Heart right ventricle (tissue), 16 donors: ENCODE measurements around the gene OR10H4. TPM values are rescaled to one million over a fixed set of nuclear protein-coding genes. Genes with fewer than 3 reads are reported as not detected.
A peak's percentile ranks its signal among the peaks of the same experiment; 100 is the strongest.

ENCODE experiments used
- ATAC-seq, 8 donors: fragments of 200-7000 bp; cut with Tn5 transposase; one replicate each; pipeline ENCODE4 v1.9.1; 2020; ENCODE audit warnings: mild to moderate bottlenecking in 8 of 8, moderate library complexity in 8 of 8, moderate number of reproducible peaks in 1 of 8
- DNase-seq, 2 donors: peaks; one replicate each; pipeline ENCODE4 v3.0.0-alpha.2; 2020
- H3K27ac ChIP-seq, 10 donors: fragments of 200-600 bp; sonication (generic) in 2 of 10; one replicate each; pipeline versions ENCODE4 v1.5.0 to v1.8.0; 2020 to 2022; ENCODE audit warnings: mild to moderate bottlenecking in 3 of 10
- H3K27me3 ChIP-seq, 7 donors: fragments of 200-600 bp; one replicate each; pipeline ENCODE4 v1.8.0; 2021 to 2022; ENCODE audit warnings: mild to moderate bottlenecking in 2 of 7
- H3K36me3 ChIP-seq, 9 donors: fragments of 200-600 bp; sonication (generic) in 1 of 9; one replicate each; pipeline versions ENCODE4 v1.5.0 to v1.8.0; 2020 to 2022; ENCODE audit warnings: mild to moderate bottlenecking in 2 of 9
- H3K4me1 ChIP-seq, 9 donors: fragments of 200-600 bp; sonication (generic) in 1 of 9; one replicate each; pipeline versions ENCODE4 v1.5.0 to v1.8.0; 2020 to 2022; ENCODE audit warnings: mild to moderate bottlenecking in 4 of 9
- H3K4me3 ChIP-seq, 10 donors: fragments of 200-600 bp; sonication (generic) in 2 of 10; one replicate each; pipeline versions ENCODE4 v1.5.0 to v1.8.0; 2020 to 2022; ENCODE audit warnings: mild to moderate bottlenecking in 7 of 10, moderate library complexity in 2 of 10
- H3K9me3 ChIP-seq, 11 donors: fragments of 200-600 bp in 10 of 11; sonication (generic) in 2 of 11; one replicate each; pipeline versions ENCODE4 v1.5.0 to v1.8.0; 2013 to 2022; ENCODE audit warnings: mild to moderate bottlenecking in 2 of 11, control low read depth in 1 of 11, moderate library complexity in 1 of 11
- WGBS, 2 donors: extraction: QIAGEN DNeasy Blood & Tissue Kit; methylation state at CpG; one replicate each; pipeline ENCODE4 v1.1.7; 2013; ENCODE audit warnings: inconsistent platforms in 1 of 2; 5-methylcytosine and 5-hydroxymethylcytosine counted together
- intact Hi-C, 10 donors: fragments of 100-400 bp; cut with DNase I; formaldehyde crosslinking; loops; one replicate each; pipeline versions ENCODE4 v1.11.1 to v1.14.2; 2022
- polyA plus RNA-seq, 2 donors: library from polyadenylated mRNA; stranded (reverse); fragments of 200-250 nt; gene quantifications; one replicate each; pipeline ENCODE4 v1.2.3, GENCODE V29; 2013
- total RNA-seq, 10 donors: library from RNA; stranded (reverse); fragmentation: NEBNext Ultra II Directional in 3 of 10; extraction: Animal tissue kit (Norgen Biotek cat#: 25700) in 3 of 10; gene quantifications; one replicate each; pipeline versions ENCODE4 v1.2.1 to v1.2.4, GENCODE V29; 2021 to 2023
- TF ChIP-seq, protein P1 (sequence below), 9 donors: fragments of 200-600 bp; sonication (generic) in 2 of 9; IDR thresholded peaks; one replicate each; pipeline versions ENCODE4 v1.5.0 to v1.8.0; 2021 to 2022; ENCODE audit warnings: antibody characterized with exemption in 9 of 9, mild to moderate bottlenecking in 5 of 9, moderate library complexity in 1 of 9
- donor health status: Arrhythmogenic right ventricular cardiomyopathy.
- donor health status: ischemic (EF 13 %, LVEDD 7.1; RV severe dilation, severe dysfunction).
- donor health status: healthy with polysubstance abuse.
- donor health status: DM: no; HTN: yes; CAD: no.
- donor health status: DM: no; HTN: no; CAD: no.
- donor health status: ischemic (EF 25% LVEDD 6.9; RV normal size, moderate dysfunction).
- donor health status: ischemic (EF 25% LVEDD 5.7; RV mildly dilated, moderate dysfunction).
- donor health status: healthy.
- donor health status: DM: yes; HTN: yes; CAD: no.
- donor health status: Ischemic cardiomyopathy.
- donor health status: ischemic (EF 35%, LVEDD 5.7; RV mildly dilated, moderate dysfunction).
- donor health status: nonischemic (EF 11% LVEDD 7.7; RV severe dilation, severe dysfunction).
- donor health status: DM: yes; HTN: yes; CAD: no.
- donor health status: PGD.
- donor health status: ischemic (EF 29% LVEDD 5.4; RV normal size, mild dysfunction).
- donor health status: nonischemic (EF 23%, LVEDD 6.1; RV moderate dilation, normal function).

OR10H4 gene
- total and polyA plus RNA-seq, 12 donors: not detected

DNA sequence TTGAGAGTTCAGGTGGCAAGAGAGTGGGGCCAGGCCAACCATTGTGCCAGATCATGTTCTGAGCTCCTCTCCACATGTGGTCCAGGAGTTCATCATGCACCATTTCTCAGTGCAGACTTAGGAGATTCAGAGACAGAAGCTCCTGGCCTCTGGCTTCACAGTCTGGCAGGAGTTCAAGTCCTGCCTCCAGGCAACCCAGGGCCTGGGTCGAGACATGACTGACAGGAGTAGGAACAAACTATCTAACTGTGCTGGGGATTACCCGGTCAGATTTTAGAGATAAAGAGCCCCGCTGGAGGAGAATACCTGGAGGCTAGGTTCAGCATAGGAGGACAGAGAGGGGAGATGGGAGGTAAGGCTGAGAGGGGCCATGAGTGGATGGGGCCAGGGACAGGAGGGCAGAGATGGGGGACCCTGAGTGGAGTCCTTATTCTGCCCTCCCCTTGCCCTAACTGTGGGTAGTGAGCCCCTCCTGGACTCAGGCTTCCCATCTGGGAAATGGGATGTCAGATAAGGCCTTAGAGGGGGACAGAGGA is 13.6 kb upstream of the OR10H4 start:
- Histone ChIP-seq H3K9me3 (peaks cover 0 to 8% (median 0%) of the 10 kb centered on the region in 11 donors), H3K36me3 (no peaks in the 10 kb centered on the region), H3K27ac (peak overlapping the region in 1 of 10 donors; percentile 61), H3K4me3 (no peak overlapping the region), H3K27me3 (peaks cover 0 to 69% (median 35%) of the 10 kb centered on the region in 7 donors), H3K4me1 (peaks cover 0 to 11% (median 0%) of the 10 kb centered on the region in 9 donors)
- DNase-seq (no peak), ATAC-seq (peak in 2 of 8 donors; percentile 6 to 16)
- 59 to 60% methylated on average over 3 of the region's 3 CpGs for WGBS, 2 donors
- intact Hi-C loops: no loop called here
- TF ChIP-seq, protein P1, sequence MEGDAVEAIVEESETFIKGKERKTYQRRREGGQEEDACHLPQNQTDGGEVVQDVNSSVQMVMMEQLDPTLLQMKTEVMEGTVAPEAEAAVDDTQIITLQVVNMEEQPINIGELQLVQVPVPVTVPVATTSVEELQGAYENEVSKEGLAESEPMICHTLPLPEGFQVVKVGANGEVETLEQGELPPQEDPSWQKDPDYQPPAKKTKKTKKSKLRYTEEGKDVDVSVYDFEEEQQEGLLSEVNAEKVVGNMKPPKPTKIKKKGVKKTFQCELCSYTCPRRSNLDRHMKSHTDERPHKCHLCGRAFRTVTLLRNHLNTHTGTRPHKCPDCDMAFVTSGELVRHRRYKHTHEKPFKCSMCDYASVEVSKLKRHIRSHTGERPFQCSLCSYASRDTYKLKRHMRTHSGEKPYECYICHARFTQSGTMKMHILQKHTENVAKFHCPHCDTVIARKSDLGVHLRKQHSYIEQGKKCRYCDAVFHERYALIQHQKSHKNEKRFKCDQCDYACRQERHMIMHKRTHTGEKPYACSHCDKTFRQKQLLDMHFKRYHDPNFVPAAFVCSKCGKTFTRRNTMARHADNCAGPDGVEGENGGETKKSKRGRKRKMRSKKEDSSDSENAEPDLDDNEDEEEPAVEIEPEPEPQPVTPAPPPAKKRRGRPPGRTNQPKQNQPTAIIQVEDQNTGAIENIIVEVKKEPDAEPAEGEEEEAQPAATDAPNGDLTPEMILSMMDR (IDR thresholded peaks at IDR 0.05): no peak

DNA sequence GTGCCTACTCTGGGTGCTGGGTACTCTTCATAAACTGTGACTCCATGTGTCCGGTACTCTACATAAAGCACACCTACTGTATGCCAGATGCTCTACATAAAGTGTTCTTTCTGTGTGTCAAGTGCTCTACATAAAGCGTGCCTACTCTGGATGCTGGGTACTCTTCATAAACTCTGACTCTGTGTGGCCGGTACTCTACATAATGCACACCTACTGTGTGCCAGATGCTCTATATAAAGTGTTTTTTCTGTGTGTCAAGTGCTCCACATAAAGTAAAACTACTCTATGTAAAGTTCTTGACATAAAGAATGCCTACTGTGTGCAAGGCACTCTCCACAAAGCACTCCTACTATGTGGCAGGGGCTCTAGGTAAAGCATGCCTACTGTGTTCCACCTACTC is 12.6 kb upstream of the OR10H4 start:
- Histone ChIP-seq H3K36me3 (no peaks in the 10 kb centered on the region), H3K9me3 (peaks cover 0 to 8% (median 0%) of the 10 kb centered on the region in 11 donors), H3K4me1 (peaks cover 0 to 11% (median 0%) of the 10 kb centered on the region in 9 donors), H3K4me3 (no peak overlapping the region), H3K27ac (no peak overlapping the region), H3K27me3 (peaks cover 0 to 67% (median 26%) of the 10 kb centered on the region in 7 donors)
- DNase-seq (no peak), ATAC-seq (no peak)
- TF ChIP-seq, protein P1 (IDR thresholded peaks at IDR 0.05): no peak
- WGBS, 2 donors: 68 to 72% methylated on average over 3 of the region's 3 CpGs
- intact Hi-C loops: no loop called here

DNA sequence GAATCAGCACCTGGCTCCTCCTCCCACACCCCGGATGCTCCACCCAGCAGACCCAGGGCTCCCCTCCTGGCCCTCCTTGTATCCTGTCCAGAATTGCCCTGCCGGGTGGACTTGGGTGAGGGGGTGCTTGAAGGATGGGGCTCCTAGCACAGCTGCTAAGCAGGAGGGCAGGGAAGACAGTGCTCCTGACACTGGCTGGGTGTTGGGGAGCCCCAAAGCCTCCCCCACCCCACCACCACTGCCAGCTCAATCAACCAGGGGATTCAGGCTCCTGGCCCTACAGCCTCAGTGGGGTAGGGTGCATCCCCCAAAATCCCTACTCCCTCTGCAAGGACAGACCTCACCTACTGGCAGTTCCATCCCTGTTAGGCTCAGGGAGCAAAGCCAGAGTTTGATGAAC is 11.9 kb upstream of the OR10H4 start:
- Histone ChIP-seq H3K27ac (no peak overlapping the region), H3K27me3 (peaks cover 0 to 65% (median 25%) of the 10 kb centered on the region in 7 donors), H3K4me1 (peaks cover 0 to 11% (median 0%) of the 10 kb centered on the region in 9 donors), H3K4me3 (no peak overlapping the region), H3K9me3 (peaks cover 0 to 8% (median 0%) of the 10 kb centered on the region in 11 donors), H3K36me3 (no peaks in the 10 kb centered on the region)
- ATAC-seq (no peak), DNase-seq (no peak)
- intact Hi-C loops: no loop called here
- TF ChIP-seq, protein P1 (IDR thresholded peaks at IDR 0.05): no peak
- 85 to 88% methylated on average over 2 of the region's 2 CpGs for WGBS, 2 donors

DNA sequence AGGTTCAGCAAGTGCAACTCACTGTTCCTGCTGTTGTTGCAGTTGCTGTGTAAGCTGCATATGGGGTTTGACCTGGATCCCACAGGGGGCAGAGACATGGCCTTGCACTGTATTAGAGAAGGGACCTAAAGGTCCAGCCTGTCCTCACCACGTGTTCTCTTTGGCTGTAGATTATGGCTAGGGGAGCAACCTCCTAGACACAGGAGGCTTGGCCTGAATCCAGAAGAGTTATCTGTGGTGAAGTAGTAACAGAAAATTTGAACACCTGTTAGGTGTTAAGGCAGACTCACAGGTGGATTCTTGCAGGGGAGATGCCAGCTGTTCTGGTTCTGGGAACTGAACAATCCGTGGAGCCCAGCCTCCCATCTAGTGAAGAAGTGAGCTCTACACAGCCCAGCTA is 11.0 kb upstream of the OR10H4 start:
- no peak overlapping the region for H3K27ac ChIP-seq
- no peak overlapping the region for H3K4me3 ChIP-seq
- intact Hi-C loops: no loop called here
- peaks cover 0 to 11% (median 0%) of the 10 kb centered on the region in 9 donors for H3K4me1 ChIP-seq
- WGBS, 2 donors: 58 to 63% methylated on average over 2 of the region's 2 CpGs
- DNase-seq (no peak), ATAC-seq (no peak)
- TF ChIP-seq, protein P1 (IDR thresholded peaks at IDR 0.05): no peak
- peaks cover 0 to 69% (median 30%) of the 10 kb centered on the region in 7 donors for H3K27me3 ChIP-seq
- H3K36me3 ChIP-seq: no peaks in the 10 kb centered on the region
- peaks cover 0 to 8% (median 0%) of the 10 kb centered on the region in 11 donors for H3K9me3 ChIP-seq
